Tibial nerve (tissue), 4 donors: ENCODE measurements around the gene MRPL2. TPM values are rescaled to one million over a fixed set of nuclear protein-coding genes. Genes with fewer than 3 reads are reported as not detected.

Experiments used
- DNase-seq, 2 donors: peaks; one replicate each; pipeline ENCODE4 v3.0.0-alpha.2; 2019; ENCODE audit warnings: low spot score in 2 of 2
- H3K27ac ChIP-seq, 4 donors: fragments of 200-600 bp; sonication (generic) in 3 of 4; one replicate each; pipeline ENCODE4 v1.5.1; 2017 to 2019; ENCODE audit warnings: mild to moderate bottlenecking in 1 of 4
- H3K27me3 ChIP-seq, 2 donors: fragments of 200-600 bp; sonication (generic) in 1 of 2; one replicate each; pipeline versions ENCODE4 v1.5.1 to v1.6.0; 2017 to 2019
- H3K36me3 ChIP-seq, 3 donors: fragments of 200-600 bp; sonication (generic); one replicate each; pipeline ENCODE4 v1.5.1; 2018 to 2019
- H3K4me1 ChIP-seq, 4 donors: fragments of 200-600 bp; sonication (generic) in 3 of 4; one replicate each; pipeline ENCODE4 v1.5.1; 2017 to 2019
- H3K4me3 ChIP-seq, 4 donors: fragments of 200-600 bp; sonication (generic) in 3 of 4; one replicate each; pipeline ENCODE4 v1.5.1; 2017 to 2019; ENCODE audit warnings: mild to moderate bottlenecking in 1 of 4, moderate library complexity in 1 of 4
- H3K9me3 ChIP-seq, 4 donors: fragments of 200-600 bp; sonication (generic) in 3 of 4; one replicate each; pipeline ENCODE4 v1.5.1; 2017 to 2019
- EP300 ChIP-seq, 2 donors: sonication (generic); formaldehyde crosslinking; IDR thresholded peaks; one replicate each; pipeline ENCODE4 v1.6.1; 2017; ENCODE audit warnings: antibody characterized with exemption in 2 of 2, mild to moderate bottlenecking in 1 of 2
- POLR2A ChIP-seq, 2 donors: fragments of 450-650 bp; IDR thresholded peaks; one replicate each; pipeline ENCODE4 v1.6.1; 2017; ENCODE audit warnings: antibody characterized with exemption in 2 of 2, mild to moderate bottlenecking in 2 of 2, moderate library complexity in 2 of 2
- WGBS, 2 donors: methylation state at CpG; one replicate each; pipeline ENCODE4 v1.1.5; 2018; 5-methylcytosine and 5-hydroxymethylcytosine counted together
- total RNA-seq, 4 donors: library from RNA; depleted of rRNA; stranded (reverse); fragments of >200 nt; gene quantifications; one replicate each; pipeline ENCODE4 v1.1.0, GENCODE V29; 2016
- TF ChIP-seq, protein P1 (sequence below), 5 experiments: fragments of 200-600 bp in 3 of 5; fragments of 450-650 bp in 2 of 5; sonication (generic) in 3 of 5; IDR thresholded peaks; one replicate each; pipeline ENCODE4 v1.5.1; 2016 to 2019; ENCODE audit warnings: antibody characterized with exemption in 5 of 5, mild to moderate bottlenecking in 3 of 5, moderate library complexity in 2 of 5

The MRPL2 gene
- total RNA-seq, 4 donors from 2014 or later, result 8.4 to 17.3 (median 11.6) TPM

DNA sequence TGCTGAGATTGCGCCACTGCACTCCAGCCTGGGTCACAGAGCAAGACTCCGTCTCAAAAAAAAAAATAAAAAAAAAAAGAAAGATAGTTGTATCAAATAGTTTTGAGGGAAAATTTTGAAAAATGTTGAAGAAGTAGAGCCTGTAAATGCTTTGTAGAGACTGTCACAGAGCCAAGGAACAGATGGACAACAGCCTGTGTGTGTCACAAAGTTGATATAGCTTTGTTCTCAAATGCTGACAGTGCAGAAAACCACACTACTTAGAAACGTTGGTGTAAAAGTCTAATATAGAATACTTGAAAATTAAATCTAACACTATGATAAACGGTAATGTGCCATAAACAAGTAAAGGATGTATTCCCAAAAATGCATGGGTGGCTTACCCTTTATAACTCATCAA, 42.3 kb upstream of the MRPL2 start:
- Histone ChIP-seq H3K9me3 (no peaks in the 10 kb centered on the region), H3K27me3 (peaks cover 0 to 3% of the 10 kb centered on the region in 2 donors), H3K27ac (no peak overlapping the region), H3K4me1 (peaks cover 0 to 8% (median 0%) of the 10 kb centered on the region in 4 donors), H3K36me3 (no peaks in the 10 kb centered on the region), H3K4me3 (no peak overlapping the region)
- 66 to 68% methylated on average over 4 of the region's 4 CpGs for WGBS, 2 donors
- no peak for DNase-seq
- no peak for TF ChIP-seq POLR2A (IDR thresholded peaks at IDR 0.05)
- no peak for TF ChIP-seq EP300 (IDR thresholded peaks at IDR 0.05)
- TF ChIP-seq, protein P1, sequence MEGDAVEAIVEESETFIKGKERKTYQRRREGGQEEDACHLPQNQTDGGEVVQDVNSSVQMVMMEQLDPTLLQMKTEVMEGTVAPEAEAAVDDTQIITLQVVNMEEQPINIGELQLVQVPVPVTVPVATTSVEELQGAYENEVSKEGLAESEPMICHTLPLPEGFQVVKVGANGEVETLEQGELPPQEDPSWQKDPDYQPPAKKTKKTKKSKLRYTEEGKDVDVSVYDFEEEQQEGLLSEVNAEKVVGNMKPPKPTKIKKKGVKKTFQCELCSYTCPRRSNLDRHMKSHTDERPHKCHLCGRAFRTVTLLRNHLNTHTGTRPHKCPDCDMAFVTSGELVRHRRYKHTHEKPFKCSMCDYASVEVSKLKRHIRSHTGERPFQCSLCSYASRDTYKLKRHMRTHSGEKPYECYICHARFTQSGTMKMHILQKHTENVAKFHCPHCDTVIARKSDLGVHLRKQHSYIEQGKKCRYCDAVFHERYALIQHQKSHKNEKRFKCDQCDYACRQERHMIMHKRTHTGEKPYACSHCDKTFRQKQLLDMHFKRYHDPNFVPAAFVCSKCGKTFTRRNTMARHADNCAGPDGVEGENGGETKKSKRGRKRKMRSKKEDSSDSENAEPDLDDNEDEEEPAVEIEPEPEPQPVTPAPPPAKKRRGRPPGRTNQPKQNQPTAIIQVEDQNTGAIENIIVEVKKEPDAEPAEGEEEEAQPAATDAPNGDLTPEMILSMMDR (IDR thresholded peaks at IDR 0.05), result no peak

- no peaks in the 10 kb centered on the region for H3K9me3 ChIP-seq
- H3K4me3 ChIP-seq, result no peak overlapping the region
- DNase-seq, result no peak
- TF ChIP-seq, protein P1 (IDR thresholded peaks at IDR 0.05), result no peak
- TF ChIP-seq POLR2A (IDR thresholded peaks at IDR 0.05) (no peak), EP300 (IDR thresholded peaks at IDR 0.05) (no peak)
- H3K36me3 ChIP-seq, result no peaks in the 10 kb centered on the region
- peaks cover 0 to 10% (median 0%) of the 10 kb centered on the region in 4 donors for H3K4me1 ChIP-seq
- no peak overlapping the region for H3K27ac ChIP-seq
- peaks cover 0 to 3% of the 10 kb centered on the region in 2 donors for H3K27me3 ChIP-seq
- WGBS, 2 donors, result 88 to 91% methylated on average over 4 of the region's 4 CpGs
These were observed 38.3 kb upstream of the MRPL2 start for GRCh38 chr6:43097502-43097901.

DNA sequence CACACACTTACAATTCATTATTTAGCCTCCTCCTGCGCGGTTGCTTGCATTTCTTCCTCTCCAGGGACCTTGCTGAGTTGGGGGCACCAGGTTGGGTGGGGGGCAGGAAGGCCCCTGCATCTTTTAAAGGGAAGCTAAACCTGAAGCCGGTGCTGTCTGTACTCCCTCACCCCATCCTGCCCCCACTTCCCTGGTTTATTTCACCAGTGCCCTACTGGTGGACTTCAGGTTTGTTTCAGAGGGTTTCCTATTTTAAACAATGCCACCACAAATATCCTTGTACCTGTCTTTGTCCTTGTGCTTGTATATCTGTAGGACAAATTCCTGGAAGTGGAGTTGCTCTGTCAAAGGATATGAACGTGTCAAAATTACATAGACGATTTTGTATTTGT, 37.9 kb upstream of the MRPL2 start:
- WGBS, 2 donors, result 25 to 31% methylated on average over 5 of the region's 5 CpGs
- Histone ChIP-seq H3K4me1 (peaks cover 0 to 10% (median 0%) of the 10 kb centered on the region in 4 donors), H3K9me3 (no peaks in the 10 kb centered on the region), H3K27ac (no peak overlapping the region), H3K4me3 (no peak overlapping the region), H3K27me3 (peaks cover 0 to 3% of the 10 kb centered on the region in 2 donors), H3K36me3 (no peaks in the 10 kb centered on the region)
- no peak for DNase-seq
- no peak for TF ChIP-seq POLR2A (IDR thresholded peaks at IDR 0.05)
- TF ChIP-seq EP300 (IDR thresholded peaks at IDR 0.05), result no peak
- TF ChIP-seq, protein P1 (IDR thresholded peaks at IDR 0.05), result no peak

GRCh38 chr6:43096451-43097097, 37.3 kb upstream of the MRPL2 start:
- H3K4me1 ChIP-seq, result peaks cover 0 to 10% (median 0%) of the 10 kb centered on the region in 4 donors
- H3K36me3 ChIP-seq, result no peaks in the 10 kb centered on the region
- TF ChIP-seq POLR2A (IDR thresholded peaks at IDR 0.05), result no peak
- TF ChIP-seq, protein P1 (IDR thresholded peaks at IDR 0.05), result no peak
- no peak for TF ChIP-seq EP300 (IDR thresholded peaks at IDR 0.05)
- WGBS, 2 donors, result 21 to 40% methylated on average over 8 of the region's 8 CpGs
- H3K9me3 ChIP-seq, result no peaks in the 10 kb centered on the region
- no peaks in the 10 kb centered on the region for H3K27me3 ChIP-seq
- H3K4me3 ChIP-seq, result no peak overlapping the region
- H3K27ac ChIP-seq, result no peak overlapping the region
- DNase-seq, result no peak

GRCh38 chr6:43095939-43096338, 36.7 kb upstream of the MRPL2 start:
- no peaks in the 10 kb centered on the region for H3K27me3 ChIP-seq
- 62 to 72% methylated on average over 7 of the region's 7 CpGs for whole genome bisulfite sequencing, 2 donors
- no peak for DNase-seq

More at GRCh38 chr6:43095939-43096338, 36.7 kb upstream of the MRPL2 start:
- Histone ChIP-seq H3K4me3 (no peak overlapping the region), H3K36me3 (no peaks in the 10 kb centered on the region), H3K4me1 (peaks cover 0 to 10% (median 0%) of the 10 kb centered on the region in 4 donors), H3K9me3 (no peaks in the 10 kb centered on the region), H3K27ac (no peak overlapping the region)
- TF ChIP-seq, protein P1 (IDR thresholded peaks at IDR 0.05), result no peak
- no peak for TF ChIP-seq EP300 (IDR thresholded peaks at IDR 0.05)
- no peak for TF ChIP-seq POLR2A (IDR thresholded peaks at IDR 0.05)
